ENCODE results near the gene SMC5.
"Not testable (repeated sequence)": the region's sequence is repeated elsewhere in the genome, so short reads cannot be mapped to it uniquely, and the experiment has no call there.

The SMC5 gene

GRCh38 chr9:70278305-70278704 is 19.5 kb downstream of the SMC5 start:
- no peak for DNase-seq

DNA sequence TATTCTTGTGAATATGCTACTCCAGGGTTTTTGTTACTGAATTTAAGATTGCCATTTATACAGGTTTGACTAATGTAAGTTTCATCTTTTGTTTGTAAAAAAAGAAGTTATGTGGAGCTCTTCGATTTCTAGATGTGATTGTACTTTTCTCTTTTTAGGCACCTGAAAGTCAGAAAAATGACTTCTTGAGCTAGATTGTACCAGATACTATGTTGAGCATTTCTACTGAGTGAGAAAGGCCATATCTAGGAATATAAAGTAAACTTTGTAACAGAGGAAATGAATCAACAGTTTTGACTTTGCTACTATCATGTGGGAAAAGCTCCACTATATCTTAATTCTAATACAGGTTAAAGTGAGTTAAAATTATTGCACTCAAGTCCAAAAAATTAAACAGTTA is 25.1 kb downstream of the SMC5 start:
- no peak for DNase-seq

DNA sequence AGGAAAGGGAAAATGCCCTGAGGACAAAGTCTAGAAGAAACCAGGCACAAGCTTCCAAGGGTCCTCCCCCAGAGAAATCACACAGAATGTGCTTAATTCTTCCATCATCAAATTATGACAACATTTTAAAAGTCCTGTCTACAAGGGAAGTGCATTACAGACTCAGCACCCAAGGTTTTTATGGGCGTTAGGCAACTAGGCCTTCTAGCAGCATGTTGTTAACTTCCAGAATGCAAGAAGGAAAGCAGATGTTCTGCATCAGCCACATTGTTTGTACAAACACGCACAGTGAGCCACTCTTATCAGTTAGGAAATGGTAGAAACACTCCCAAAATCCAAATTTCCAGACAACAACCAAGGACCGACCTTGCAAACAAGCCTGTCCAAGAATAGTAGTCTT is 26.5 kb downstream of the SMC5 start:
- no peak for DNase-seq

- no peak for DNase-seq
Observed at GRCh38 chr9:70285981-70286598, 27.3 kb downstream of the SMC5 start.

DNA sequence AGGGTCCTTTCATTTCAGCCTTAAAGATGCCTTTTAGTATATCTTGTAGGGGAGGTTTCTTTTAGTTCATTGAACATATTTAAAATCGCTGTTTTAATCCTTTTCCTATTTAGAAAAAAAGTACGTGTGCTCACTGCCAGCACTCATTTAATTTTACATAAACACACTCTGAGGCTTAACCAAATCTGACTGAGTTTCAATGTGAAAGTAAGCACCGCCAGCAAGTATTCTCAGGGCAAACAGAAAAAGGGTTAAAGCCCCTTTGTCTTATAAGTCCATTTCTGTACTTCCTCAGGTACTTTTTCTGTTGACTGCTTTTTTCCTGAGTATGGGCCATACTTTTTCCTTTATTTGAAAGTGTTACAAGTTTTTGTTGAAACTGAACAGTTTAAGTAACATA is 31.8 kb downstream of the SMC5 start:
- no peak for DNase-seq

GRCh38 chr9:70291446-70291845 is 32.7 kb downstream of the SMC5 start:
- DNase-seq: no peak

DNA sequence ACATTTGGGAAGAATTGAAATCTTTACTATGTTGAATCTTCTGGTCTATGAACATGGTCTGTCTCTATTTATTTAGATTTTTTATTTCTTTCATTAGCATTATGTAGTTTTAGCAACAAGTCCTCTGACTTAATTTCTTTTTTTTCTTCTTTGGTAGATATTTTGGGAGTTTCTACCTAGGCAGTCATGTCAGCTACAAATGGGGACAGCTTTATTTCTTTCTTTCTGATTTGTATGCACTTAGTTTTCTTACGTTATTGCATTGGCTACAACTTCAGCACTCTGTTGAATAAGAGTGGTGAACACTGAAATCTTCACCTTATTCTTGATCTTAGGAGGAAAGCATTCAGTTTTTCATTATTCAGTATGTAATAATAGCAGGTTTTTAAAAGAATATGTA is 33.5 kb downstream of the SMC5 start:
- DNase-seq: no peak

DNA sequence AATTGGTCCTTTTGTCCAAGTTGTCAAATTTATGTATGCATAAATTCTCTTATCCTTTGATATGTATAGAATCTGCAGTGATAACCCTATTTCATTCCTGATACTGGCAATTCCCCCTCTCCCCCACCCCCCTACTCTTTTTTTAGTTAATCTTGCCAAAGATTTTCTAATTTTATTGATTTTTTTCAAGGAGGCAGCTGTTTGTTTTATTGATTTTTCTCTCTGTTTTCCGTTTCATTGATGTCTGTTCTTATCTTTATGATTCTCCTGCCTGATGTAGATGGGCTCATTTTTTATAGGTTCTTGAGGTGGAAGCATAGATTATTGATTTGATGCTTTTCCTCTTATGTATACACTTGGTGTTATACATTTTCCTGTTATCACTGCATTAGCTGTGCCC is 34.4 kb downstream of the SMC5 start:
- no peak for DNase-seq

DNA sequence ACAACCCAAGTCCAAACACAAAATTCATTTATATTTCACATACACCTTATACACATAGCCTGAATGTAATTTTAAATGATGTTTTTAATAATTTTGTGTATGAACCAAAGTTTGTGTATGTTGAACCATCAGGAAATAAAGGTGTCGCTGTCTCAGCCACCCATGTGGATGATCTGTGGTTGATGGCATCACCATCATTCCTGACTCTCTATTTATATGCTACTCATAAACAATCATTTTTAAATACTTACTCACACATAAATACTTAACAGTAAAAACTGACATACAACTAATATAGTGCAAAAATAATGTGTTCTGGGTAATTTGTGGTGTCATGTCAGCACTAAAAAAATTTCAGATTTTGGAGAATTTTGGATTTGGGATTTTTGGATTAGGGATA is 38.4 kb downstream of the SMC5 start:
- no peak for DNase-seq

- DNase-seq: no peak
Observed at GRCh38 chr9:70298245-70298771, 39.5 kb downstream of the SMC5 start.

- DNase-seq: no peak
Observed at GRCh38 chr9:70303268-70303667, 44.5 kb downstream of the SMC5 start.

GRCh38 chr9:70304810-70305209 is 46.0 kb downstream of the SMC5 start:
- DNase-seq: no peak

DNA sequence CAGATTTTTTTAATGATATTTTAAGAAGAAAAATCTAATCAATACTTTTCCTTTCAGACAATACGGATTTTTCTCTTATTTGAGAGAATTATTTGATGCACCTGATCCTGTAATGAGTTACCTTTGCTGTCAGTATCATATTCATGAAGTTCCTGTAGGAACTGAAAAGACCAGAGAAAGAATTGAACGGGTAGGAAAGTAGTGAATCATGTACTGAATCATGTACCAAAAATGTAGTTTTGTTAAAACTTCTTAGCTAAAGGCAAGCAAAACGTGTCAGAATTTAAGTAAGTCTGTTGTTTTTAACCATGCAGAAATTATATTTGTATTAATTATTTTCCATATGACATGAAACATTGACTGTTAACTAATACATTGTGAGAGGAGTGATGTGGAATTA is 56.6 kb downstream of the SMC5 start:
- DNase-seq: no peak

- DNase-seq: no peak
Observed at GRCh38 chr9:70318002-70318401, 59.2 kb downstream of the SMC5 start.

DNA sequence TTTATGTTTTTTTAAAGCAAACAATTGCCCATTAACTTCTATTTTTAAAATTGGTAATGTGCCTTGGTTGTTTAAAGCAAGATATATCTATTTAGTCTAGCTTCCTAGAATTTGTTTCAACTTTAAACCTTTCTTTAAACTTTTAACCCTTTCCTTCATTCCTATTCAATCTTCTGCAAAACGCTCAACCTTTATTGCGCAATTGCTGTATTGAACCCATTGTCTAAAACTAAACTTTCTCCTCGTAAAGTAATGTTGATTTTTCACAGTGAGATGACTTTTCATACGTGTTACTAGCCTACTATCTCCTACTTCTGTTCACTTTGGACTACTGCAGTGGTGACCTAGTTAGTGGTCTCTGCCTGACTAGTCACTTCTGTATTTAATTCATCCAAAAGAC is 63.3 kb downstream of the SMC5 start:
- DNase-seq: no peak

- no peak for DNase-seq
Observed at GRCh38 chr9:70324963-70325362, 66.2 kb downstream of the SMC5 start.

DNA sequence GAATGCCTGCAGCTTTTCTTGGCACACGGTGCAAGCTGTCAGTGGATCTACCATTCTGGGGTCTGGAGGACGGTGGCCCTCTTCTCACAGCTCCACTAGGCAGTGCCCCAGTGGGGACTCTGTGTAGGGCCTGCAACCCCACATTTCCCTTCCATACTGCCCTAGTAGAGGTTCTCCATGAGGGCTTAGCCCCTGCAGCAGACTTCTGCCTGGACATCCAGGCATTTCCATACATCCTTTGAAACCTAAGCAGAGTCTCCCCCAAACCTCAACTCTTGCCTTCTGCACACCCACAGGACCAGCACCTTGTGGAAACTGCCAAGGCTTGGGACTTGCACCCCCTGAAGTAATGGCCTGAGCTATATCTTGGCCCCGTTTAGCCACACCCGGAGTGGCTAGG is 69.8 kb downstream of the SMC5 start:
- not testable (repeated sequence) for DNase-seq

DNA sequence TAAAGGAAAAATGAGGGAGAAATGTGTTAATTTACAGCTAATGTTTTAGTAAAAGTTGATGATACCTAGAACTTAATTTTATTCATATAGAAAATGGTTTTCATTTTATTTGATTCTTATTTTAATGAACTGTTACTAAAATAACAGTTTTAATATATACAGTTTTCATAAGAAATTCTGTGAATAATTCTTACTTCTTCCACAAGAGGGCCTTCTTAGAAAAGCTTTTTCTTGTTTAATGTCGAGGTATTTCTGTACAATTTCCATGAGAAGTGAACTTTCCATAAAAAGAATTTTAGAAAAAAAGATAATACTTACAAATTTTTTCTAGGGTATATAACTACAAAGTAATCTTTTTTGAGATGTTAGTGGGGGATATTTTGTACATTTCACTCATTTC is 81.8 kb downstream of the SMC5 start:
- no peak for DNase-seq

DNA sequence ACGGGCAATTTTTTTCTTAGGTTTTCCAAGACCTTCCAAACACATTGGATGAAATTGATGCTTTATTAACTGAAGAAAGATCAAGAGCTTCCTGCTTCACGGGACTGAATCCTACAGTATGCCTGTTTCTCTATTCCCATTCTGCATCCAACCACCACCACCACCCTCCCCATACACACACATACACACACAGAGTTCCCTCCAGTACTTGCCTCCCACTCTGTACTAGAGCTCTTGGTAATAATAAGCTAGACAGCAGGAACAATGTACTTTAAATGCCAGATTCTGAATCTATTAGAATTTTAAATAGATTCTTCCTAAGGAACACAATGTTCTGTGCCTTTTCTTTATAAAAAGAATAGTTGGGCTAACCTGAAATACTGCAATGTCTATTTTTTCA is 88.3 kb downstream of the SMC5 start:
- no peak for DNase-seq

- DNase-seq: no peak
Observed at GRCh38 chr9:70352356-70352755, 93.6 kb downstream of the SMC5 start.

DNA sequence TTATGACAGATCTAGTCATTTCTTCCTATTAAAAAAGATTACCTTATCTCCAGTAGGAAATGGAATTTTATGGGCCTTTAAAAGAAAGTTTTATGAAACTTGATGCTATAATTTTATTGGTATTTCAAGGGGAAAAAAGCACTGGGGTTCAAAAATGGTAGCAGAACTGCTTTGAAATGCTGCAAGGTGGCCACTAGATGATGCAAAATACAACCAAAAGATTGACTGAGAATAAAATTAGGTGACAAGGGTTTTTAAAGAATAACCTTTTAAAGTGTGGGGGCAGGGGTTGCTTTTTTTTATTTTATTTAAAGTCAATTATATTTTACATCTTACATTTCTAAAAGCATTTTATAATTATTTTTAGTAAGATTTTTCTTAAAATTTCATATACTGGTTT is 94.0 kb downstream of the SMC5 start:
- DNase-seq: no peak

- DNase-seq: no peak
Observed at GRCh38 chr9:70355801-70356200, 97.0 kb downstream of the SMC5 start.

GRCh38 chr9:70362952-70363351 is 104.2 kb downstream of the SMC5 start:
- DNase-seq: no peak

GRCh38 chr9:70363760-70364159 is 105.0 kb downstream of the SMC5 start:
- no peak for DNase-seq

GRCh38 chr9:70367305-70367930 is 108.6 kb downstream of the SMC5 start:
- DNase-seq: no peak

Data from NCI-H446 treated with DMSO at 0.1 percent for 48 hours (cell line).